Loucy (cell line): ENCODE measurements around the gene WRAP73.

Experiments
- H2AFZ ChIP-seq: fragments of 200-600 bp; sonication (generic); 2 replicates; pipeline ENCODE4 v1.6.0; 2016; ENCODE audit warnings: antibody characterized with exemption, mild to moderate bottlenecking, low read length, moderate library complexity
- H3F3A ChIP-seq: fragments of 200-600 bp; 2 replicates; pipeline ENCODE4 v1.6.0; 2016; ENCODE audit warnings: antibody characterized with exemption, low read depth, mild to moderate bottlenecking
- H3K27me3 ChIP-seq: fragments of 200-600 bp; sonication (generic); 2 replicates; pipeline ENCODE4 v1.6.1; 2014; ENCODE audit warnings: low read length, mild to moderate bottlenecking; ENCODE audit not compliant: insufficient read depth, poor library complexity, severe bottlenecking
- H3K36me3 ChIP-seq: fragments of 200-600 bp; sonication (generic); 2 replicates; pipeline ENCODE4 v1.6.1; 2016; ENCODE audit warnings: low read length; ENCODE audit not compliant: insufficient read depth
- H3K4me1 ChIP-seq: fragments of 200-600 bp; sonication (generic); 2 replicates; pipeline ENCODE4 v1.5.1; 2014; ENCODE audit warnings: low read length, mild to moderate bottlenecking; ENCODE audit not compliant: insufficient read depth, poor library complexity, severe bottlenecking
- H3K4me2 ChIP-seq: fragments of 200-600 bp; sonication (generic); 2 replicates; pipeline ENCODE4 v1.6.0; 2014; ENCODE audit warnings: antibody characterized with exemption, low read length, low read depth, mild to moderate bottlenecking; ENCODE audit not compliant: poor library complexity, severe bottlenecking
- H3K4me3 ChIP-seq: fragments of 200-600 bp; sonication (generic); 2 replicates; pipeline ENCODE4 v1.5.1; 2014; ENCODE audit warnings: low read length, mild to moderate bottlenecking, mixed read lengths; ENCODE audit not compliant: poor library complexity, severe bottlenecking
- H3K79me2 ChIP-seq: fragments of 200-600 bp; sonication (generic); 2 replicates; pipeline ENCODE4 v1.6.1; 2014; ENCODE audit warnings: low read length; ENCODE audit not compliant: insufficient read depth
- H3K9ac ChIP-seq: fragments of 200-600 bp; sonication (generic); 2 replicates; pipeline ENCODE4 v1.6.0; 2014; ENCODE audit warnings: mild to moderate bottlenecking, low read depth, low read length, moderate library complexity; ENCODE audit not compliant: poor library complexity, severe bottlenecking
- H3K9me2 ChIP-seq: fragments of 200-600 bp; sonication (generic); replicated peaks from 2 replicates; pipeline ENCODE4 v1.6.1; 2016; ENCODE audit warnings: low read depth, low read length, mixed read lengths
- H3K9me3 ChIP-seq: fragments of 200-600 bp; sonication (generic); 2 replicates; pipeline ENCODE4 v1.6.1; 2014; ENCODE audit warnings: mild to moderate bottlenecking, antibody characterized with exemption, low read length, low read depth; ENCODE audit not compliant: insufficient read depth
- H4K20me1 ChIP-seq: fragments of 200-600 bp; sonication (generic); 2 replicates; pipeline ENCODE4 v1.6.0; 2014; ENCODE audit warnings: antibody characterized with exemption, low read length, mild to moderate bottlenecking; ENCODE audit not compliant: insufficient read depth, poor library complexity, severe bottlenecking
- CTCF ChIP-seq: fragments of 200-600 bp; sonication (generic); conservative IDR thresholded peaks from 2 replicates; pipeline ENCODE4 v1.5.1; 2014; ENCODE audit warnings: mild to moderate bottlenecking, antibody characterized with exemption, low read length
- EZH2phosphoT487 ChIP-seq: fragments of 200-600 bp; IDR thresholded peaks from 2 replicates; pipeline ENCODE4 v1.6.1; 2018; ENCODE audit warnings: antibody characterized with exemption, mild to moderate bottlenecking, moderate library complexity, borderline replicate concordance

The WRAP73 gene

GRCh38 chr1:3640121-3640837 is 9.6 kb downstream of the WRAP73 start:
- no peak for TF ChIP-seq EZH2phosphoT487
- no peak for TF ChIP-seq CTCF
- H2AFZ ChIP-seq = no peak overlapping the region
- H3F3A ChIP-seq = no peaks in the 10 kb centered on the region
- no peaks in the 10 kb centered on the region for H4K20me1 ChIP-seq
- peaks cover 33% of the 10 kb centered on the region; the same call in 1 of the 2 replicates for H3K36me3 ChIP-seq
- no peak overlapping the region for H3K4me3 ChIP-seq
- no peak overlapping the region for H3K4me2 ChIP-seq
- H3K79me2 ChIP-seq = no peaks in the 10 kb centered on the region
- no peaks in the 10 kb centered on the region for H3K4me1 ChIP-seq
- no peaks in the 10 kb centered on the region for H3K9me3 ChIP-seq
- H3K9ac ChIP-seq = no peak overlapping the region
- no peaks in the 10 kb centered on the region for H3K9me2 ChIP-seq
- H3K27me3 ChIP-seq = no peaks in the 10 kb centered on the region

GRCh38 chr1:3639397-3639911 is 10.4 kb downstream of the WRAP73 start:
- no peaks in the 10 kb centered on the region for H3K27me3 ChIP-seq
- no peak for TF ChIP-seq CTCF
- no peak for TF ChIP-seq EZH2phosphoT487
- H3K79me2 ChIP-seq = no peaks in the 10 kb centered on the region
- no peak overlapping the region for H3K4me3 ChIP-seq
- H3K9me2 ChIP-seq = no peaks in the 10 kb centered on the region
- H2AFZ ChIP-seq = no peak overlapping the region
- H4K20me1 ChIP-seq = no peaks in the 10 kb centered on the region
- no peaks in the 10 kb centered on the region for H3K9me3 ChIP-seq
- no peaks in the 10 kb centered on the region for H3K4me1 ChIP-seq
- H3F3A ChIP-seq = no peaks in the 10 kb centered on the region
- no peak overlapping the region for H3K9ac ChIP-seq
- H3K36me3 ChIP-seq = peaks cover 40% of the 10 kb centered on the region; the same call in 1 of the 2 replicates
- H3K4me2 ChIP-seq = no peak overlapping the region

- TF ChIP-seq EZH2phosphoT487 (no peak), CTCF (no peak)
- Histone ChIP-seq H3K36me3 (peaks cover 48% of the 10 kb centered on the region; the same call in 1 of the 2 replicates), H3K4me1 (no peaks in the 10 kb centered on the region), H3K4me3 (no peak overlapping the region), H3K9me3 (no peaks in the 10 kb centered on the region), H3K27me3 (no peaks in the 10 kb centered on the region), H2AFZ (no peak overlapping the region), H3K79me2 (no peaks in the 10 kb centered on the region), H3F3A (no peaks in the 10 kb centered on the region), H4K20me1 (no peaks in the 10 kb centered on the region), H3K4me2 (no peak overlapping the region), H3K9ac (no peak overlapping the region), H3K9me2 (no peaks in the 10 kb centered on the region)
These were observed 11.2 kb downstream of the WRAP73 start for GRCh38 chr1:3638676-3639075.
